HG03432 (cell line): ENCODE data around the gene IRF7.

ENCODE experiments used
- ATAC-seq: cut with Tn5 transposase; IDR thresholded peaks from one replicate; pipeline ENCODE4 v1.9.1; 2021; ENCODE audit warnings: mild to moderate bottlenecking, moderate library complexity; ENCODE audit not compliant: unreplicated experiment

The IRF7 gene

DNA sequence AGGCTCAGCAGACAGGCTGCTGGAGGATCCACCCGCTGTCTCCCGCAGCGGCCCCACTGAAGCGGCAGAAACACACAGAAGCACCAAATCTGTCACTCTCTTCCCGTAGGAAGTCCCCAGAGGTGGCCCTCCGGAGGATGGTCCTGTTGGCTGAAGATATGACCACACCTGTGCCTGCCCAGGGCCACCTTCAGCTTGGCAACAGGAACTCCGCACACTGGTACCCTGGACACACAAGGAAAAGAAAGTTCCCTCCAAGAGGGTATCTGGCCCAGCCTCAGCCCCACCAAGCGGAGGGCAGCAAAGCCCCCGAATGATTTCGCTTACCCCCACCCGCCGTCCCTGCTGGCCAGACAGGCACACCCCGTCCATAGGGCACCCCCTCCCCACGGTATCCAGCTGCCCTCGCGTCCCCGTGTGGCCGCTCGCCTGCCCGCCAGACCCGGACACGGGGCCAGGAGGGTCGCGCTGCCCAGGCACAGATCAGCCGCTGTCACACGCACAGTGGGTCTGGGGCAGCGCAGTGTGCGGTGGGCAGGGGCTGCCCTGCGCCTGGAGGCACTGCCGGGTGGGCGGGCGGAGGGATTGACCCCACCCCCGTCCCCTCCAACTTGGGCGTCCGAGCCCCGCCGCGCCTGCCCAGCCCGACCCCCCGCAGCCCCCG, 48.0 kb downstream of the IRF7 start:
- no peak for ATAC-seq

DNA sequence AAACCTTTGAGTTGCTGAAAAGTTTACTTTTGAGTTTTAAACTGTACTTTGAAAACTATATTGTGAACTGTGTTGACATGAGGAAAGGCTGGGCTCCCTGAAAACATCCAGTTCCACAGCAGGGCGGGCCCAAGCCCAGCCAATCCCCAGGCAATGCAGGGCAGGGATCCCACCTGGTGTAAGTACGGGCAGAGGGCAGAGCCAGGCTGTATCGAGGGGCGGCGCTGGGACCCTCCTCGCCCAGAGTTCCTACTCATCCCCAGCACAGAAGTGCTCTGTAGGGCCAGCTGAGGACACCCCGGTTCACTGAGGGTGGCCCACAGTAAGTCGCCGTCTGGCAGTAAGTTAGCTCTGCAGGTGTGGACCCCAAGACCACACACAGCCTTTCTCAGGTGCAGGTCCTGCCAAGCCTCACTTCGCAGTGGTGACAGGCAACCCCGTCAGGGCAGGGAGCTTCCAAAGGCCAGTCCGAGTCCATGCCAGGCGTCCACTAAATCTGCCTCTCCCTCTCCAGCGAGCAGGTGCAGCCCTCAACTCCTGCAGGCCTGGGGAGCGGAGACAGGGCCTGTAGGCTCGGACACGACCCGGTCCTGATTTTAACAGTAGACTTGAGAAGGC, 48.6 kb downstream of the IRF7 start:
- no peak for ATAC-seq

DNA sequence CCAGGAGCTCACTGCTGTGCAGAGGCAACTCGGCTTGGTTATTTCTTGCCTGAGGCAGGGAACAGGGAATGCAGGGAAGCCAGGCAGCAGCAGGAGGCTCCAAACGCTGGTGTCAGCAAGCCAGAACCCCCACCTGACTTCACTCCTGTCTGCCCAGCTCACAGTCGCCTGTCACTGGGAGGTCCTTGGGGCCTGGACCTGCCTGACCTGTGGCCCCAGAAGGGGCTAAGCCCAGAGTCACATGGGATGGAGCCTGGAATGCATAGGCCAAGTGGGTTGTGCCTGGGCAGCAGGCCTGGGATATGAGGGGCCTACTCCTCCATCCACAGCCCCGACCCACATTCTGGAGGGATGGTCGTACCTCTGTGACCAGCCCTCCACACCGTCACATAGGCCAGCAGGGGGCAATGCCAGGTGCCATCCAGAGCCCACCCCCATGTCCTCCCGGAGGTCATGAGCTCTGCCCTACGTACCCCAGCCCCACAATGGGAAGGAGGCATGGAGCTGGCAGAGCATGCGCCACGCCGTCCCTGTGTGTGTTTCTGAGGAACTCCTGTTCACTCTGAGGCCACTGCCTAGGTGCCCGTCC, 49.7 kb downstream of the IRF7 start:
- no peak for ATAC-seq

DNA sequence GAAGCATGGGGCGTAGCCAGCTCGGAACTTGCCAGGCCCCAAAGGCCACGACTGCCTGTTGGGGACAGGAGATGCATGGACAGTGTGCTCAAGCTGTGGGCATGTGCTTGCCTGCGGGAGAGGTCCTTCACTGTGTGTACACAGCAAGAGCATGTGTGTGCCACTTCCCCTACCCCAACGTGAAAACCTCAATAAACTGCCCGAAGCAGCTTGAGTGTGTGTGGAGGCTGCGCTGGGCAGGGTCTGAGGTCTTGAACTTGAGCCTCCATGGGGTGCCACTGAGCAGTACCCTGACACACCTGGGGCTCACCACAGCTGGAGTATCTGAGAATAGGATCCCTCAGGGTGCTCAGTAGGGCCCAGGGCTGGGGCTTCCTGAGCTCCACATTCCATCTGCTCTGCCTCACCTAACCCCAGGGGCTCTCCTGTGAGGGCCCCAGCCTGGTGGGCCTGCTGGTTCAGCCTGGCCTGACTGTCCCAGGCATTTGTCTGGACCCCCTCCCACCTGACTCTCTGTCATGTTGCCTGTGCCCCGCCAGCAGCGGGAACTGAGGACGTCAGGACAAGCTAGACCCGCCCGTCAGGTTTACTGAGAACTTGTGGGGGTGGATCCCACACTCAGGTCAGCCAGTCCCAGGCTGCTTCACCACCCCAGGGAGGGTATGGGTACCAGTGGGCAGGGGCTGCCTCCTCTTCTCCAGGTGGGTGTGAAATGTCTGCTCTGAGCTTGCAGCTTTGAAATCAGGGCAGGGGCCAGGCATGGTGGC, 51.8 kb downstream of the IRF7 start:
- ATAC-seq, result no peak

DNA sequence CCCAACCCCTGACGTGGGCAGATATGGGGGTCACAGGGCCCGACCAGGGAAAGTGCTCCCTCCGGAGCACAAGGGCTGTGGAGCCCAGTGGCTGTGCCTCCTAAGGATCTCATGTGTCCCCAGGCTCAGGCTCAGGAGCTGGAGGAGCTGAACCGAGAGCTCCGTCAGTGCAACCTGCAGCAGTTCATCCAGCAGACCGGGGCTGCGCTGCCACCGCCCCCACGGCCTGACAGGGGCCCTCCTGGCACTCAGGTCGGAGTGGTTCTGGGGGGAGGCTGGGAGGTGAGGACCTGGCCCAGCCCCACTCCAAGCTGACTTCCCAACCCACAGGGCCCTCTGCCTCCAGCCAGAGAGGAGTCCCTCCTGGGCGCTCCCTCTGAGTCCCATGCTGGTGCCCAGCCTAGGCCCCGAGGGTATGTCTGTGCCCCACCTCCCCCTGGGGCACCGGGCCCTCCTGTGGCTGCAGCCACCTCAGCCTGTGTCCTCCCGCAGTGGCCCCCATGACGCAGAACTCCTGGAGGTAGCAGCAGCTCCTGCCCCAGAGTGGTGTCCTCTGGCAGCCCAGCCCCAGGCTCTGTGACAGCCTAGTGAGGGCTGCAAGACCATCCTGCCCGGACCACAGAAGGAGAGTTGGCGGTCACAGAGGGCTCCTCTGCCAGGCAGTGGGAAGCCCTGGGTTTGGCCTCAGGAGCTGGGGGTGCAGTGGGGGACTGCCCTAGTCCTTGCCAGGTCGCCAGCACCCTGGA, 52.5 kb downstream of the IRF7 start:
- no peak for ATAC-seq
